Neural progenitor cell (in vitro differentiated cells): Measurements from ENCODE around the gene AHI1.

ENCODE experiments used
- EZH2phosphoT487 ChIP-seq: fragments of 200-600 bp; sonication (generic); IDR thresholded peaks from 2 replicates; pipeline ENCODE4 v1.6.1; 2017; ENCODE audit warnings: antibody characterized with exemption
- TF ChIP-seq, protein P1 (sequence below): fragments of 200-600 bp; sonication (generic); IDR thresholded peaks from 2 replicates; pipeline ENCODE4 v1.5.1; 2017; ENCODE audit warnings: antibody characterized with exemption, mild to moderate bottlenecking

DNA sequence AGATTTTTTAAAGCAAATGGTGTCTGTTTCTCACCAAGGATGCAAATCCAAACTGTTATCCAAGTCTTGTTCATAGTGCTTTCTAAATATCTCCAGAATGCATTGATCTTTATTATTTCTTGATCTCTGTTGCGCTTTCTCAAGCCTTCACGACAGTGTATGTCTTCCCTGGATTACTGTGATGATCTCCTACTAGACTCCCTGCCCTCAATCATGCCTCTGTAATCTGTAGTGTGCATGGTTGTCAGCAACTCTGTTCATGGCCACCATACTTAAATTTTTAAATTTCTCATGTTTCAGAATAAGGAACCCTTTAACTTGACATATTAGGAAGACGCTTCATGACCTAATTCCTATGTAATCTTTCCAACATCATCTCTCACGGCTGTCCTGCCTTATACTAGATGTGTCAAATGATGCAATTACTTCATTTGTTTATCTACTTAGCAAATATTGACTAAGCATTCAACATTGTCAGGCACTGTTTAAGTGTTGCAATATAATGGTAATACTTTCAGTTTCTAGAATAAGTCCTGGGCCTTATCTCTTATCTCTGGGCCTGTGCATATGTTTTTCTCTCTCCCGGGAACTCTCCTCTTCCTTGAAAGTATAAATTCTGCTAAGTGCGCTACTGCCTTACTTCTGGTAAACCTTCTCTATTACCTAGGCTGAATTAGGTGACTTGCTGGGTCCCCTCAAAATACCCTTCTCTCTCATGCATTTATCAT, 25.6 kb upstream of the AHI1 start:
- TF ChIP-seq, protein P1, sequence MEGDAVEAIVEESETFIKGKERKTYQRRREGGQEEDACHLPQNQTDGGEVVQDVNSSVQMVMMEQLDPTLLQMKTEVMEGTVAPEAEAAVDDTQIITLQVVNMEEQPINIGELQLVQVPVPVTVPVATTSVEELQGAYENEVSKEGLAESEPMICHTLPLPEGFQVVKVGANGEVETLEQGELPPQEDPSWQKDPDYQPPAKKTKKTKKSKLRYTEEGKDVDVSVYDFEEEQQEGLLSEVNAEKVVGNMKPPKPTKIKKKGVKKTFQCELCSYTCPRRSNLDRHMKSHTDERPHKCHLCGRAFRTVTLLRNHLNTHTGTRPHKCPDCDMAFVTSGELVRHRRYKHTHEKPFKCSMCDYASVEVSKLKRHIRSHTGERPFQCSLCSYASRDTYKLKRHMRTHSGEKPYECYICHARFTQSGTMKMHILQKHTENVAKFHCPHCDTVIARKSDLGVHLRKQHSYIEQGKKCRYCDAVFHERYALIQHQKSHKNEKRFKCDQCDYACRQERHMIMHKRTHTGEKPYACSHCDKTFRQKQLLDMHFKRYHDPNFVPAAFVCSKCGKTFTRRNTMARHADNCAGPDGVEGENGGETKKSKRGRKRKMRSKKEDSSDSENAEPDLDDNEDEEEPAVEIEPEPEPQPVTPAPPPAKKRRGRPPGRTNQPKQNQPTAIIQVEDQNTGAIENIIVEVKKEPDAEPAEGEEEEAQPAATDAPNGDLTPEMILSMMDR = no peak
- no peak for TF ChIP-seq EZH2phosphoT487
